ENCODE results near the gene EXD2. TPM values are rescaled to one million over a fixed set of nuclear protein-coding genes. Genes with fewer than 3 reads are reported as not detected.

The EXD2 gene
- total RNA-seq, 1 experiment from 2014 or later: 9.5 TPM

DNA sequence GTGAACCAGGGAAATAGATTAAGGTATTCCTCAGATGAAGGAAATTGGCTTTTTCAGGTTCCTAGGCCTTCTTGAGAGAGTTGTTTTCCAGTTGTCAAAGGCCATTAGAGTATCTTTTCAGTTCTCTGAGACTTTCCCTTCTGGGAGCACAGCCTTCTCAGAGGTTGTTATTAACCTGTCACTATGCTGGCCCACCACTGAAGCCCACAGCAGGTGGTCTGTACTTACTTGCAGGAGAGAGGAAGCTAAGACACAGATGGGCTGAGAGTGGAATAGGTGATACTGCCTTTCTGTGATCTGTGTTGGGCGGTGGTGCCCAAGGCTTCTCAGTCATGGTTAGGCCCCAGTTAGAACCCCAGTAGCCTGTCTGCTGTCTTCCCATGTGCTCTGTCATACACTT lies 45.8 kb downstream of the EXD2 start:
- ATAC-seq (no peak), DNase-seq (ENCODE audit: low read depth, low spot score) (no peak)
- no peak overlapping the region for H3K27ac ChIP-seq (ENCODE audit: low read length)
- CTCF ChIA-PET: no interaction called here
- POLR2A ChIA-PET: no interaction called here
- H3K9me3 ChIP-seq (ENCODE audit: control insufficient read depth, insufficient read depth, low read depth, low read length): no peaks in the 10 kb centered on the region
- no peak overlapping the region for H3K4me3 ChIP-seq (ENCODE audit: low read depth in 2 of 2, low read length in 2 of 2)
- intact Hi-C loops (cut with micrococcal nuclease; ENCODE audit: unreplicated experiment): no loop called here
- TF ChIP-seq, protein P1, sequence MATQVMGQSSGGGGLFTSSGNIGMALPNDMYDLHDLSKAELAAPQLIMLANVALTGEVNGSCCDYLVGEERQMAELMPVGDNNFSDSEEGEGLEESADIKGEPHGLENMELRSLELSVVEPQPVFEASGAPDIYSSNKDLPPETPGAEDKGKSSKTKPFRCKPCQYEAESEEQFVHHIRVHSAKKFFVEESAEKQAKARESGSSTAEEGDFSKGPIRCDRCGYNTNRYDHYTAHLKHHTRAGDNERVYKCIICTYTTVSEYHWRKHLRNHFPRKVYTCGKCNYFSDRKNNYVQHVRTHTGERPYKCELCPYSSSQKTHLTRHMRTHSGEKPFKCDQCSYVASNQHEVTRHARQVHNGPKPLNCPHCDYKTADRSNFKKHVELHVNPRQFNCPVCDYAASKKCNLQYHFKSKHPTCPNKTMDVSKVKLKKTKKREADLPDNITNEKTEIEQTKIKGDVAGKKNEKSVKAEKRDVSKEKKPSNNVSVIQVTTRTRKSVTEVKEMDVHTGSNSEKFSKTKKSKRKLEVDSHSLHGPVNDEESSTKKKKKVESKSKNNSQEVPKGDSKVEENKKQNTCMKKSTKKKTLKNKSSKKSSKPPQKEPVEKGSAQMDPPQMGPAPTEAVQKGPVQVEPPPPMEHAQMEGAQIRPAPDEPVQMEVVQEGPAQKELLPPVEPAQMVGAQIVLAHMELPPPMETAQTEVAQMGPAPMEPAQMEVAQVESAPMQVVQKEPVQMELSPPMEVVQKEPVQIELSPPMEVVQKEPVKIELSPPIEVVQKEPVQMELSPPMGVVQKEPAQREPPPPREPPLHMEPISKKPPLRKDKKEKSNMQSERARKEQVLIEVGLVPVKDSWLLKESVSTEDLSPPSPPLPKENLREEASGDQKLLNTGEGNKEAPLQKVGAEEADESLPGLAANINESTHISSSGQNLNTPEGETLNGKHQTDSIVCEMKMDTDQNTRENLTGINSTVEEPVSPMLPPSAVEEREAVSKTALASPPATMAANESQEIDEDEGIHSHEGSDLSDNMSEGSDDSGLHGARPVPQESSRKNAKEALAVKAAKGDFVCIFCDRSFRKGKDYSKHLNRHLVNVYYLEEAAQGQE (IDR thresholded peaks at IDR 0.05; ENCODE audit: insufficient read depth in 1 of 2, low read depth in 2 of 2, low read length in 1 of 2): no peak
- no peak for TF ChIP-seq TCF7L2 (IDR thresholded peaks at IDR 0.05; ENCODE audit: low read depth, low read length)
- TF ChIP-seq POLR2AphosphoS5 (IDR thresholded peaks at IDR 0.05; ENCODE audit: low read depth, low read length): no peak
- TF ChIP-seq SIN3A (IDR thresholded peaks at IDR 0.05; ENCODE audit: borderline replicate concordance, insufficient read depth, low read depth, low read length): no peak
- TF ChIP-seq, protein P2, sequence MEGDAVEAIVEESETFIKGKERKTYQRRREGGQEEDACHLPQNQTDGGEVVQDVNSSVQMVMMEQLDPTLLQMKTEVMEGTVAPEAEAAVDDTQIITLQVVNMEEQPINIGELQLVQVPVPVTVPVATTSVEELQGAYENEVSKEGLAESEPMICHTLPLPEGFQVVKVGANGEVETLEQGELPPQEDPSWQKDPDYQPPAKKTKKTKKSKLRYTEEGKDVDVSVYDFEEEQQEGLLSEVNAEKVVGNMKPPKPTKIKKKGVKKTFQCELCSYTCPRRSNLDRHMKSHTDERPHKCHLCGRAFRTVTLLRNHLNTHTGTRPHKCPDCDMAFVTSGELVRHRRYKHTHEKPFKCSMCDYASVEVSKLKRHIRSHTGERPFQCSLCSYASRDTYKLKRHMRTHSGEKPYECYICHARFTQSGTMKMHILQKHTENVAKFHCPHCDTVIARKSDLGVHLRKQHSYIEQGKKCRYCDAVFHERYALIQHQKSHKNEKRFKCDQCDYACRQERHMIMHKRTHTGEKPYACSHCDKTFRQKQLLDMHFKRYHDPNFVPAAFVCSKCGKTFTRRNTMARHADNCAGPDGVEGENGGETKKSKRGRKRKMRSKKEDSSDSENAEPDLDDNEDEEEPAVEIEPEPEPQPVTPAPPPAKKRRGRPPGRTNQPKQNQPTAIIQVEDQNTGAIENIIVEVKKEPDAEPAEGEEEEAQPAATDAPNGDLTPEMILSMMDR (IDR thresholded peaks at IDR 0.05): no peak
- no TSS peak for BruUV-seq (replicated peaks)
- H3K4me1 ChIP-seq (ENCODE audit: control insufficient read depth, insufficient read depth, low read length): no peaks in the 10 kb centered on the region
- no peaks in the 10 kb centered on the region for H3K27me3 ChIP-seq (ENCODE audit: control insufficient read depth, insufficient read depth, low read length)
- in situ Hi-C loops (cut with HindIII; ENCODE audit: low pct_unique_long_range_greater_than_20kb, low sequenced_read_pairs): no loop called here
- no peaks in the 10 kb centered on the region for H3K36me3 ChIP-seq (ENCODE audit: control insufficient read depth, insufficient read depth, low read length)

DNA sequence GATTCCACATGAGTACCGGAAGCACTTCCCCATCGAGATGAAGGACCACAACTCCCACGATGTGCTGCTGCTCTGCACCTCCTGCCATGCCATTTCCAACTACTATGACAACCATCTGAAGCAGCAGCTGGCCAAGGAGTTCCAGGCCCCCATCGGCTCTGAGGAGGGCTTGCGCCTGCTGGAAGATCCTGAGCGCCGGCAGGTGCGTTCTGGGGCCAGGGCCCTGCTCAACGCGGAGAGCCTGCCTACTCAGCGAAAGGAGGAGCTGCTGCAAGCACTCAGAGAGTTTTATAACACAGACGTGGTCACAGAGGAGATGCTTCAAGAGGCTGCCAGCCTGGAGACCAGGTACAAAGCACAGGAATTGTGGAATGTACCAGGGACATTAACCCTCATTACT lies 46.3 kb downstream of the EXD2 start:
- intact Hi-C loops (cut with micrococcal nuclease; ENCODE audit: unreplicated experiment) (no loop called here), in situ Hi-C loops (cut with HindIII; ENCODE audit: low pct_unique_long_range_greater_than_20kb, low sequenced_read_pairs) (no loop called here)
- POLR2A ChIA-PET: no interaction called here
- BruUV-seq (replicated peaks): no TSS peak
- Histone ChIP-seq H3K36me3 (ENCODE audit: control insufficient read depth, insufficient read depth, low read length) (no peaks in the 10 kb centered on the region), H3K4me1 (ENCODE audit: control insufficient read depth, insufficient read depth, low read length) (no peaks in the 10 kb centered on the region), H3K9me3 (ENCODE audit: control insufficient read depth, insufficient read depth, low read depth, low read length) (no peaks in the 10 kb centered on the region), H3K27me3 (ENCODE audit: control insufficient read depth, insufficient read depth, low read length) (no peaks in the 10 kb centered on the region), H3K4me3 (ENCODE audit: low read depth in 2 of 2, low read length in 2 of 2) (no peak overlapping the region), H3K27ac (ENCODE audit: low read length) (no peak overlapping the region)
- CTCF ChIA-PET: no interaction called here
- ATAC-seq (no peak), DNase-seq (ENCODE audit: low read depth, low spot score) (no peak)
- TF ChIP-seq SIN3A (IDR thresholded peaks at IDR 0.05; ENCODE audit: borderline replicate concordance, insufficient read depth, low read depth, low read length): no peak
- TF ChIP-seq, protein P2 (IDR thresholded peaks at IDR 0.05): no peak
- TF ChIP-seq, protein P1 (IDR thresholded peaks at IDR 0.05; ENCODE audit: insufficient read depth in 1 of 2, low read depth in 2 of 2, low read length in 1 of 2): no peak
- no peak for TF ChIP-seq TCF7L2 (IDR thresholded peaks at IDR 0.05; ENCODE audit: low read depth, low read length)
- TF ChIP-seq POLR2AphosphoS5 (IDR thresholded peaks at IDR 0.05; ENCODE audit: low read depth, low read length): no peak

Data from Panc1 (cell line).